K562 (cell line): Measurements from ENCODE around the gene PODXL. TPM values are rescaled to one million over a fixed set of nuclear protein-coding genes. Genes with fewer than 3 reads are reported as not detected.

Experiments
- ATAC-seq: fragments of 200-7000 bp; cut with Tn5 transposase; 3 replicates; pipeline ENCODE4 v1.9.1; 2020; ENCODE audit warnings: moderate library complexity
- BruUV-seq: library from RNA; stranded (reverse); fragments of 400-500 nt; replicated peaks from 2 replicates; lab custom pipeline; 2021; lab: Mats Ljungman, UMichigan
- CTCF ChIA-PET: fragments of 300-600 bp; formaldehyde crosslinking; extraction: SDS; loops from one replicate; lab custom pipeline; 2021; ENCODE audit warnings: low intra/inter-chr PET ratio; lab: Yijun Ruan, JAX
- POLR2A ChIA-PET: fragments of 300-600, 350-650 bp; sonication (Branson Sonifier 250); formaldehyde crosslinking; extraction: SDS; loops from one replicate; lab custom pipeline; 2021; ENCODE audit warnings: antibody characterized with exemption, inconsistent platforms; lab: Yijun Ruan, JAX
- DNase-seq, 4 experiments: peaks; one replicate each; pipeline versions ENCODE4 v3.0.0 to v3.0.0-alpha.2; 2011 to 2018; ENCODE audit warnings: low spot score in 3 of 4, mixed read lengths in 3 of 4; ENCODE audit errors: extremely low read depth in 1 of 4
- FAIRE-seq: peaks from 2 replicates; lab custom pipeline; 2011; peaks lifted over from hg19 to GRCh38; lab: Jason Lieb, UNC
- H2AFZ ChIP-seq: 2 replicates; pipeline ENCODE4 v1.6.0; 2011; ENCODE audit warnings: low read depth, low read length, control low read depth, inconsistent platforms
- H3K27ac ChIP-seq: fragments of 200-600 bp; 3 replicates; pipeline ENCODE4 v1.8.0; 2011; ENCODE audit warnings: low read depth, mild to moderate bottlenecking, control low read depth, inconsistent platforms, low read length, moderate library complexity, mixed read lengths; ENCODE audit errors: extremely low read depth
- H3K27me3 ChIP-seq, 2 experiments: fragments of 300-600 bp in 1 of 2; 2 replicates in 1 of 2; 3 replicates in 1 of 2; pipeline versions ENCODE4 v1.6.0 to v1.8.0; 2011; ENCODE audit warnings: inconsistent platforms in 2 of 2, low read length in 2 of 2, mild to moderate bottlenecking in 1 of 2, mixed read lengths in 1 of 2, moderate library complexity in 1 of 2; ENCODE audit not compliant: control insufficient read depth in 2 of 2, insufficient read depth in 2 of 2
- H3K36me3 ChIP-seq: fragments of 300-600 bp; 3 replicates; pipeline ENCODE4 v1.8.0; 2011; ENCODE audit warnings: mild to moderate bottlenecking, low read length, inconsistent platforms; ENCODE audit not compliant: control insufficient read depth, insufficient read depth
- H3K4me1 ChIP-seq, 2 experiments: fragments of 200-600 bp in 1 of 2; replicated peaks in 1 of 2; 2 replicates in 1 of 2; 3 replicates in 1 of 2; pipeline versions ENCODE4 v1.5.1 to v1.8.0; 2011; ENCODE audit warnings: inconsistent platforms in 2 of 2, low read length in 2 of 2, mild to moderate bottlenecking in 1 of 2, mixed read lengths in 1 of 2, moderate library complexity in 1 of 2; ENCODE audit not compliant: control insufficient read depth in 2 of 2, insufficient read depth in 2 of 2
- H3K4me2 ChIP-seq: 2 replicates; pipeline ENCODE4 v1.6.1; 2011; ENCODE audit warnings: low read length, control low read depth, inconsistent platforms, mixed read lengths; ENCODE audit not compliant: insufficient read depth
- H3K4me3 ChIP-seq: fragments of 200-600 bp; sonication (generic), shearing (Covaris generic); 2 replicates; pipeline ENCODE4 v1.5.1; 2016; ENCODE audit warnings: control low read depth, inconsistent platforms
- H3K79me2 ChIP-seq: fragments of 200-600 bp; 3 replicates; pipeline ENCODE4 v1.8.0; 2011; ENCODE audit warnings: low read length, inconsistent platforms; ENCODE audit not compliant: control insufficient read depth, insufficient read depth
- H3K9ac ChIP-seq, 2 experiments: 2 replicates each; pipeline versions ENCODE4 v1.6.0 to v1.6.1; 2011; ENCODE audit warnings: low read depth in 2 of 2, low read length in 2 of 2, control low read depth in 1 of 2, inconsistent platforms in 1 of 2, mild to moderate bottlenecking in 1 of 2, mixed read lengths in 1 of 2; ENCODE audit not compliant: insufficient read depth in 1 of 2
- H3K9me1 ChIP-seq: one replicate; pipeline ENCODE4 v1.6.0; 2011; ENCODE audit warnings: inconsistent platforms, mild to moderate bottlenecking, low read length, moderate library complexity; ENCODE audit not compliant: control insufficient read depth, insufficient read depth
- H3K9me3 ChIP-seq: replicated peaks from 2 replicates; pipeline ENCODE4 v1.5.1; 2011; ENCODE audit warnings: low read depth, low read length, inconsistent platforms; ENCODE audit not compliant: control insufficient read depth, insufficient read depth
- H4K20me1 ChIP-seq: replicated peaks from 2 replicates; pipeline ENCODE4 v1.6.1; 2011; ENCODE audit warnings: low read length, inconsistent platforms, mixed read lengths; ENCODE audit not compliant: control insufficient read depth, insufficient read depth
- BHLHE40 ChIP-seq: IDR thresholded peaks from 2 replicates; pipeline ENCODE4 v1.6.1; 2011; ENCODE audit warnings: low read length, improper control_type of control experiment
- DACH1 ChIP-seq: fragments of 450-650 bp; IDR thresholded peaks from 2 replicates; pipeline ENCODE4 v1.6.1; 2018; ENCODE audit not compliant: partially characterized antibody
- FOXK1 ChIP-seq: sonication (generic); formaldehyde crosslinking; IDR thresholded peaks from 2 replicates; pipeline ENCODE4 v1.8.0; 2022; ENCODE audit warnings: missing genetic modification reagents, mild to moderate bottlenecking, borderline replicate concordance
- NELFE ChIP-seq: IDR thresholded peaks from 2 replicates; pipeline ENCODE4 v1.6.1; 2011; ENCODE audit warnings: mild to moderate bottlenecking; ENCODE audit not compliant: insufficient read depth, insufficient read length
- NFE2L1 ChIP-seq: fragments of 450-650 bp; IDR thresholded peaks from 2 replicates; pipeline ENCODE4 v1.6.1; 2016; ENCODE audit warnings: missing genetic modification characterization, low read depth, mild to moderate bottlenecking, missing compliant biosample characterization, moderate library complexity, borderline replicate concordance
- RBM14 ChIP-seq: fragments of 200-400 bp; formaldehyde crosslinking; IDR thresholded peaks from 2 replicates; pipeline ENCODE4 v1.6.1; 2018; ENCODE audit warnings: low read depth, mild to moderate bottlenecking, low read length, moderate library complexity, borderline replicate concordance; ENCODE audit not compliant: insufficient read depth
- RUNX1 ChIP-seq: sonication (generic); IDR thresholded peaks from 2 replicates; pipeline ENCODE4 v1.6.1; 2016; ENCODE audit warnings: antibody characterized with exemption, low read depth
- TARDBP ChIP-seq: fragments of 450-650 bp; IDR thresholded peaks from 2 replicates; pipeline ENCODE4 v1.6.1; 2016
- TEAD2 ChIP-seq: fragments of 450-650 bp; IDR thresholded peaks from 2 replicates; pipeline ENCODE4 v1.6.1; 2016; ENCODE audit warnings: missing genetic modification characterization, control low read depth, missing compliant biosample characterization
- ZNF124 ChIP-seq: sonication (generic); formaldehyde crosslinking; IDR thresholded peaks from 2 replicates; pipeline ENCODE4 v1.8.1; 2022; ENCODE audit warnings: missing genetic modification reagents
- ZNF507 ChIP-seq: conservative IDR thresholded peaks from 2 replicates; pipeline ENCODE4 v1.6.1; 2017; ENCODE audit warnings: missing genetic modification characterization, missing compliant biosample characterization
- ZNF584 ChIP-seq: fragments of 200-800 bp; sonication (Bioruptor generic); IDR thresholded peaks from 2 replicates; pipeline ENCODE4 v1.6.1; 2016; ENCODE audit warnings: low read depth, mild to moderate bottlenecking, missing genetic modification characterization, missing compliant biosample characterization
- WGBS: fragments of 100-300 bp; shearing (Covaris generic); methylation state at CpG from one replicate; pipeline ENCODE4 v1.1.6; 2016; ENCODE audit warnings: low coverage, mixed read lengths; ENCODE audit not compliant: insufficient coverage; ENCODE audit errors: missing lambda C conversion rate; 5-methylcytosine and 5-hydroxymethylcytosine counted together
- in situ Hi-C: fragments of 300-500 bp; cut with MboI; formaldehyde crosslinking; loops from 4 replicates; pipeline ENCODE4 v1.15.0; 2018; ENCODE audit warnings: inconsistent platforms, mixed read lengths
- intact Hi-C: fragments of 100-400 bp; cut with micrococcal nuclease; formaldehyde crosslinking; loops from 2 replicates; pipeline ENCODE4 v1.14.2; 2022
- polyA plus RNA-seq, 8 experiments: library from polyadenylated mRNA; depleted of rRNA in 4 of 8; stranded (reverse) in 5 of 8; unstranded in 3 of 8; fragments of >200 nt; fragmentation: Nextera tagmentation in 2 of 8; fragmentation: Illumina TruSeq in 1 of 8; extraction: Ambion mirVana in 2 of 8; extraction: Trizol in 1 of 8; gene quantifications; 2 replicates each; pipeline versions ENCODE4 v1.2.1 to v1.2.3, GENCODE V29; 2011 to 2014; ENCODE audit warnings: inconsistent platforms in 1 of 8, missing spikeins in 1 of 8
- total RNA-seq, 7 experiments: library from RNA; depleted of rRNA in 6 of 7; stranded (reverse); fragments of >200 nt in 6 of 7; fragmentation: Illumina TruSeq in 2 of 7; extraction: Trizol in 2 of 7; gene quantifications; 2 replicates each; pipeline versions ENCODE4 v1.2.1 to v1.2.3, GENCODE V29; 2011 to 2021; ENCODE audit warnings: low replicate concordance in 1 of 7
- TF ChIP-seq, protein P1 (sequence below): fragments of 250-450 bp; sonication (Bioruptor Pico); IDR thresholded peaks from 2 replicates; pipeline ENCODE4 v1.8.0; 2022; ENCODE audit warnings: moderate library complexity, mild to moderate bottlenecking, inconsistent platforms
- TF ChIP-seq, protein P2 (sequence below): sonication (generic); formaldehyde crosslinking; IDR thresholded peaks from 2 replicates; pipeline ENCODE4 v1.8.0; 2022; ENCODE audit warnings: mild to moderate bottlenecking, missing genetic modification reagents
- TF ChIP-seq, protein P3 (sequence below): fragments of 250-450 bp; sonication (Bioruptor Pico); IDR thresholded peaks from 2 replicates; pipeline ENCODE4 v1.5.0; 2021; ENCODE audit warnings: mild to moderate bottlenecking, moderate library complexity

The PODXL gene
- total and polyA plus RNA-seq, 9 of the 15 experiments (the other 6 are each of a cell fraction or from before 2014, with no cell fraction given): 0.01 to 0.73 (median 0.07) TPM

DNA sequence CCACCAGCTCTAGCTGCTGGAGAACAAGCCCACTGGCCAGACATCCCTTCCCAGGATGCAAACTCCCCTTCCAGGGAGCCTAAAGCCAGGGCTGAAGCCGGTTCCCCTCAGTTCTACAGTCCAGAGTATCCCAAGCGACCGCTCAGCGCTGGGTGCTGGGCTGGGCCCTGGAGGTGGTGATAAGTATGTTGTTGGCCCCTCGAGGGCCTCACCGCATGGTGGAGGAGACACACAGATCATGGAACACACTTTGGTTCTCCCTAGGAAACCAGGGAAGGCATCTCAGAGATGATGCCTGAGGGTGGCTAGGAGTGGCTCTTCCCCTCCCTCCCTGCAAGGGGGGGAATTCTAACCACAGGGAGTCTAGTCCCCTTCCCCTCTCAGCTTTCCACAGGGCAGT is 4.4 kb downstream of the PODXL start:
- in situ Hi-C loops: no loop called here

DNA sequence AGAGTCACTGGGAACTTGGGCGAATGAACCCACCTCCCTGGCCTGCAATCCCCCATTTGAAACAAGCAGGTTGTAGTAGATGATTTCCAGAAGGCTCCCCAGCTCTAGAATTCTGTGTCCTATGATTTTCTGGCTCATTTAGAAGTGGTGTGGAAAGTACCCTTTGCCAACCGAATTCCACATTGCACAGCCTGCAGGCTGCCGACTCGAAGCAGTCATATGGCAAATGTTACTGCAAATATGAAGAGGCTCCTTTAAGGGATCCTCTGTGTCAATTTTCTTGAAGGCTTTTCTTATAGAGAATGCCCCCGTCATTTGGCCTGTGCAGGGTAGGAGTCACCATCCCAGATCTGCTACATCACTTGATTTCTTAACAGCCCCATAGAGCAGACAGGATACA is 5.6 kb downstream of the PODXL start:
- FAIRE-seq (no peak), ATAC-seq (no peak), DNase-seq (no peak)
- no peaks in the 10 kb centered on the region for H3K79me2 ChIP-seq
- in situ Hi-C loops: no loop called here
- H3K4me1 ChIP-seq: peaks cover 0 to 2% of the 10 kb centered on the region in 2 experiments; a peak in 2 of 5 replicates
- H3K9ac ChIP-seq: no peak overlapping the region
- POLR2A ChIA-PET: no interaction called here
- intact Hi-C loops: no loop called here
- no peak overlapping the region for H3K4me3 ChIP-seq
- no TSS peak for BruUV-seq
- no peak overlapping the region for H3K27ac ChIP-seq
- H4K20me1 ChIP-seq: peaks cover 21% of the 10 kb centered on the region
- CTCF ChIA-PET: no interaction called here
- H3K9me3 ChIP-seq: no peaks in the 10 kb centered on the region
- no peak overlapping the region for H2AFZ ChIP-seq
- peaks cover 34 to 72% of the 10 kb centered on the region in 2 experiments for H3K27me3 ChIP-seq
- no peaks in the 10 kb centered on the region for H3K9me1 ChIP-seq
- no peaks in the 10 kb centered on the region for H3K36me3 ChIP-seq
- WGBS: 3% methylated on average over 5 of the region's 5 CpGs
- TF ChIP-seq, protein P1, sequence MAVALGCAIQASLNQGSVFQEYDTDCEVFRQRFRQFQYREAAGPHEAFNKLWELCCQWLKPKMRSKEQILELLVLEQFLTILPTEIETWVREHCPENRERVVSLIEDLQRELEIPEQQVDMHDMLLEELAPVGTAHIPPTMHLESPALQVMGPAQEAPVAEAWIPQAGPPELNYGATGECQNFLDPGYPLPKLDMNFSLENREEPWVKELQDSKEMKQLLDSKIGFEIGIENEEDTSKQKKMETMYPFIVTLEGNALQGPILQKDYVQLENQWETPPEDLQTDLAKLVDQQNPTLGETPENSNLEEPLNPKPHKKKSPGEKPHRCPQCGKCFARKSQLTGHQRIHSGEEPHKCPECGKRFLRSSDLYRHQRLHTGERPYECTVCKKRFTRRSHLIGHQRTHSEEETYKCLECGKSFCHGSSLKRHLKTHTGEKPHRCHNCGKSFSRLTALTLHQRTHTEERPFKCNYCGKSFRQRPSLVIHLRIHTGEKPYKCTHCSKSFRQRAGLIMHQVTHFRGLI (CRISPR knock-in tag): no peak
- TF ChIP-seq BHLHE40 (no peak), RUNX1 (no peak), ZNF124 (CRISPR knock-in tag) (no peak), NFE2L1 (tag) (no peak), RBM14 (no peak)
- TF ChIP-seq, protein P2, sequence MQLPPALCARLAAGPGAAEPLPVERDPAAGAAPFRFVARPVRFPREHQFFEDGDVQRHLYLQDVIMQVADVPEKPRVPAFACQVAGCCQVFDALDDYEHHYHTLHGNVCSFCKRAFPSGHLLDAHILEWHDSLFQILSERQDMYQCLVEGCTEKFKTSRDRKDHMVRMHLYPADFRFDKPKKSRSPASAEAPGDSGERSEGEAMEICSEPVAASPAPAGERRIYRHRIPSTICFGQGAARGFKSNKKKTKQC (CRISPR knock-in tag): no peak
- TF ChIP-seq, protein P3, sequence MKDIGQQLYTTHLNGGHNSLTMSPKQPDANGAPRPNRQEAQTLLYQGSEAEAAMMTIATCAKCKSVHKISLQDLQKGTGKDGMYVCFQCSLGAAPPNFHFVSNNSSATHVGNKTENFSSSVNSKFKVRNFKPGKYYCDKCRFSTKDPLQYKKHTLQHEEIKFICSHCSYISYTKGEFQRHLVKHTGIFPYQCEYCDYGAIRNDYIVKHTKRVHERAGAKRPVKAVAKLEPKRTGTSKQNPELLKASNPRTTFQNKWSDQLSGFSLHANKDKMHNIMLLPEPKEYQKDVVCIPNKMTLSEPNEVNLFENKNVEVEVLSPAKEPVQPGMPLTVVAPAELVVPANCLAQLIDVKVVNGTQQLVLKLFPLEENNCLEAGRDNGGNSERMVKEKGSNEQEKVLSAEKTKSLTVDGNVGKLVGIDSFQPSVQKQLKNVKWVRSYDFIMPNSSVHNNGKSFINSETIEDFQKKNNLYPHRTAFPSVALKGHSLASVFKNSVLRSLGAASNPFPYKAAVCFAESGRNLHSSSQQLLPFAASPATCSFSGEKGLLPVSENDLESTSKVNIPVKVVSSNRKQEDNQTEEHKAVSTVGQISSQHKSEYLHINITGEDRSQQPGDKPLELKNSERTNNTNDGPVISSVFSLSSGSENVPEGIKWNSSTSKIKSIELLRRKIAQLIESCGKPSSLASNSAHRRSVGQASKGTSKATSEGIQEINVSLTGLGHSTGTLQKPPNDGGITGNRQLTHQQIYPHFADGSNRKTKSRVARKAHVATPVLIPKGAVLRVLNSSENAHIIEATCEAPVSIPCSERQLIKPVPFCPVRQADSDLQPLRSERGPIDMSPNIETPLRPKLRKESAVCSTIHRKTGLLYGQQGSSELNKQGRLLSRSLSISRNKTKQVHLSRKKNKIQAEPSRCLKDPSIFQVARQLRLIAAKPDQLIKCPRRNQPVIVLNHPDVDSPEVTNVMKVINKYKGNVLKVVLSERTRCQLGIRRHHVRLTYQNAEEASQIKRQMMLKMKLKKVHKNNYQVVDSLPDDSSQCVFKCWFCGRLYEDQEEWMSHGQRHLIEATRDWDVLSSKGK: no peak
- no peak overlapping the region for H3K4me2 ChIP-seq

More for the DNA sequence above, 4.4 kb downstream of the PODXL start:
- Histone ChIP-seq H2AFZ (no peak overlapping the region), H3K9me3 (no peaks in the 10 kb centered on the region), H3K27me3 (peaks cover 41 to 80% of the 10 kb centered on the region in 2 experiments), H3K36me3 (no peaks in the 10 kb centered on the region), H3K27ac (no peak overlapping the region), H4K20me1 (peaks cover 21% of the 10 kb centered on the region), H3K4me3 (no peak overlapping the region), H3K4me2 (no peak overlapping the region)
- WGBS: 0% methylated on average over 6 of the region's 6 CpGs
- intact Hi-C loops: no loop called here
- DNase-seq (peak in 1 of 4 experiments; percentile 28), FAIRE-seq (no peak)
- CTCF ChIA-PET: no interaction called here
- TF ChIP-seq ZNF507 (tag) (no peak), TEAD2 (tag) (no peak), ZNF584 (no peak), TARDBP (no peak), FOXK1 (CRISPR knock-in tag) (no peak), NELFE (no peak), DACH1 (no peak)
- TF ChIP-seq, all 486 proteins: peak for 0
- no peaks in the 10 kb centered on the region for H3K9me1 ChIP-seq
- H3K4me1 ChIP-seq: peaks cover 0 to 14% of the 10 kb centered on the region in 2 experiments; a peak in 2 of 5 replicates
- POLR2A ChIA-PET: no interaction called here
- no peak for ATAC-seq
- H3K9ac ChIP-seq: peak overlapping the region in 1 of 2 experiments; percentile 37; a peak in 1 of 4 replicates
- BruUV-seq: no TSS peak
- H3K79me2 ChIP-seq: no peaks in the 10 kb centered on the region
